ENCODE data around the gene SELENON.

The SELENON gene

DNA sequence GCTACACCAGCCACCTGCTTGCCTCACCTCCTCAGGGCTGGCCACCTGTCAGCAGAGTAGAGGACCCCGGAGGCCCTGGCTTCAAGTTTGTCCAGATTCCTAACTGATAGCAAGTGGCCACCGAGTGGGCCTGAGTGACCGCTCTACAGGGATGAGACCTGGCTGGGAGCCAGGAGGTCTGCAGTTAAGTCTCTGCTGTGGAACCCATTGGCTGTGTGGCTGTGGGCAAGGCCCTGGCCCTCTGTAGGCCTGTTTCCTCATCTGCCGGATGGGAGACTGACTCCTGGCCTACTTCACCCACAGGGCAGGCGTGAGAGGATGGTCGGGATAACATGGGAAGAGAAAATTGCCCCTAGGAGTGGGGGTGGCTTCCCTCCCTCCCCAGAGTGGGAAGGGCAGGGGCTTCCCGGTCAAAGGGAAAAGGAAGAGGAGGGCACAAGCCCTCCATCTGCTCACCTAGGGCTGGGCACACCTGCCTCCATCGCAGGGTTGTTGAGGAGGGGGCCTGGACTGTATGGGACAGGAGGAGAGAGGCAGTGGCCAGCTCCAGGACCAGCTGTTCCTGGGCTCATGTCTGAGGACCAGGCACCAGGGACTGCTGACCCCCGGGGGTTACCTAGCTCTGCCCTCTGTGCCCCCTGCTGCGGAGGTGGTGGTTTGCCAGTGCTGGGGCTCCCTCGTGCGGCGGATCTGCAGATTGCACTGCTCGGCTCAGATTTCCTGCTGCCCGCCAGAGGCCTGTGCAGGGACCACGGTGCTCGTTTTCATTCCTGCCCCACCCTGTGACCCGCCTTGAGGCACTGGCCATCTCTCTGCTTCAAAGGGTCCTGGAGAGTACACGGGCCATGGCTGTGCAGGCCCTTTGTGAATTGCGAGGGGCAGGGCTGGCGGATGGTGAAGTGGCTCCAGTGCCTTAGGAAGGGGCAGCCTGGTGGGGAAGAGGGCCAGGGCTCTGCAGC lies 10.6 kb downstream of the SELENON start:
- Histone ChIP-seq H3K9me3 (ENCODE audit: control insufficient read depth, low read length) (no peaks in the 10 kb centered on the region), H3K36me3 (ENCODE audit: control insufficient read depth, insufficient read depth, low read length) (peaks cover 27% of the 10 kb centered on the region), H3K4me3 (ENCODE audit: insufficient read depth, low read depth, low read length, poor library complexity, severe bottlenecking) (no peak overlapping the region), H3K27ac (ENCODE audit: insufficient read depth, low read length, poor library complexity, severe bottlenecking) (no peak overlapping the region), H3K27me3 (replicated peaks; ENCODE audit: control insufficient read depth, insufficient read depth, low read length, poor library complexity, severe bottlenecking) (no peaks in the 10 kb centered on the region), H3K4me1 (ENCODE audit: control insufficient read depth, insufficient read depth, low read length, poor library complexity, severe bottlenecking) (peaks cover 6% of the 10 kb centered on the region)
- peak; percentile 50 to 68 (median 53) for DNase-seq

DNA sequence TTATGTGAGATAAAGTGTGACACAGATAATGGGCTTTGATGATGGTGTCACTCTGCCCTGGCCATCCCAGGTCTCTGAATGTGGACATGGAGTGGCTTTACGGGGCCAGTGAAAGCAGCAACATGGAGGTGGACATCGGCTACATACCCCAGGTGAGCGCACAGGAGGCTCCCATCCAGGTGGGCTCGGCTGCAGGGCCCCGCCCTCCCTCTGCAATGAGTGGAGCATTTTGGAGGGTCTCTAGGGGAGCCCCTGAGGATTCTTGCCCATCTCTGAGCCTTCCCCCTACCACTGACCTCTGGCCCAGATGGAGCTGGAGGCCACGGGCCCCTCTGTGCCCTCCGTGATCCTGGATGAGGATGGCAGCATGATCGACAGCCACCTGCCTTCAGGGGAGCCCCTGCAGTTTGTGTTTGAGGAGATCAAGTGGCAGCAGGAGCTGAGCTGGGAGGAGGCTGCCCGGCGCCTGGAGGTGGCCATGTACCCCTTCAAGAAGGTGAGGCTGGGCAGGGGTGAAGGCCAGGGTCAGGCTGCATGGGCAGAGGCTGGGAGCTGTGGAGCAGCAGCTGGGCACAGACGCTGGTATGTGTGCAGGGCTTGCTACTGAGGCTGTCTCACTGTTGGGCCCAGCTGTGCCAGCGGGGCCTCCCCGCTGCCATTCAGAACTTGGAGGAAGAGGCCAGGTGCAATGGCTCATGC lies 11.5 kb downstream of the SELENON start:
- peaks cover 24% of the 10 kb centered on the region for H3K36me3 ChIP-seq (ENCODE audit: control insufficient read depth, insufficient read depth, low read length)

DNA sequence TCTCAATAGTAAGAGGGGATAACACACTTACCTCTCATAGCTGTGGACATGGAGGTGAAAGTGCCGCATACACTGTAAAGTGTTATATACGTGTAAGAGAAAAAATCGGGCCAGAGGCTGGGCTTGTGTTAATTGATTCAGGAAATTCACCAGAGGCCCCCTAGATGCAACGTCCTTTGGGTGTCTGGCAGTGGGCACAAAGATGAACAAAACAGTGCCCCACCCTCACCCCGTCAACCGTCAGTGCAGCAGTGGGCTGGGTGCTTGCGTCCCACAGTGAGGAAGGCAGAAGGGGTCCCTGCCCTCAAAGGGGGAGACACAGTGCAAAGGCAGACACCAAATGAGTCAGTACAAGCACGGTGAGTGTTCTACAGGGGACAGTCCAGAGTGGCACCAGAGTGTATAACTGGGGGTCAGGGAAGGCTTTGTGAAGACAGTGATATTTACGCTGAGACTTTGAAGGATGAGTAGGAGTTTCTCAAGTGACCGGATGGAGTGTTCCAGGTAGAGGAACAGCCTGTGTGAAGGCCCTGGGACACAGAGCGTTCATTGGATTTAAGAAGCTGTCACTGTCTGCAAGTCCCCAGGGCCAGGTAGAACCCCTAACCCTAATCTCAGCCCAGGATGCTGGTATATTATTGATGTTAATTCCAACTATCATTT lies 13.2 kb downstream of the SELENON start:
- H3K36me3 ChIP-seq (ENCODE audit: control insufficient read depth, insufficient read depth, low read length) = peaks cover 19% of the 10 kb centered on the region
- no peak overlapping the region for H3K27ac ChIP-seq (ENCODE audit: insufficient read depth, low read length, poor library complexity, severe bottlenecking)
- H3K4me1 ChIP-seq (ENCODE audit: control insufficient read depth, insufficient read depth, low read length, poor library complexity, severe bottlenecking) = peaks cover 6% of the 10 kb centered on the region
- H3K27me3 ChIP-seq (replicated peaks; ENCODE audit: control insufficient read depth, insufficient read depth, low read length, poor library complexity, severe bottlenecking) = no peaks in the 10 kb centered on the region
- no peaks in the 10 kb centered on the region for H3K9me3 ChIP-seq (ENCODE audit: control insufficient read depth, low read length)
- H3K4me3 ChIP-seq (ENCODE audit: insufficient read depth, low read depth, low read length, poor library complexity, severe bottlenecking) = no peak overlapping the region
- DNase-seq = no peak

More for the DNA sequence above, 11.5 kb downstream of the SELENON start:
- no peak for DNase-seq
- H3K4me3 ChIP-seq (ENCODE audit: insufficient read depth, low read depth, low read length, poor library complexity, severe bottlenecking) = no peak overlapping the region
- no peaks in the 10 kb centered on the region for H3K27me3 ChIP-seq (replicated peaks; ENCODE audit: control insufficient read depth, insufficient read depth, low read length, poor library complexity, severe bottlenecking)
- H3K4me1 ChIP-seq (ENCODE audit: control insufficient read depth, insufficient read depth, low read length, poor library complexity, severe bottlenecking) = peaks cover 6% of the 10 kb centered on the region
- no peak overlapping the region for H3K27ac ChIP-seq (ENCODE audit: insufficient read depth, low read length, poor library complexity, severe bottlenecking)
- H3K9me3 ChIP-seq (ENCODE audit: control insufficient read depth, low read length) = no peaks in the 10 kb centered on the region

DNA sequence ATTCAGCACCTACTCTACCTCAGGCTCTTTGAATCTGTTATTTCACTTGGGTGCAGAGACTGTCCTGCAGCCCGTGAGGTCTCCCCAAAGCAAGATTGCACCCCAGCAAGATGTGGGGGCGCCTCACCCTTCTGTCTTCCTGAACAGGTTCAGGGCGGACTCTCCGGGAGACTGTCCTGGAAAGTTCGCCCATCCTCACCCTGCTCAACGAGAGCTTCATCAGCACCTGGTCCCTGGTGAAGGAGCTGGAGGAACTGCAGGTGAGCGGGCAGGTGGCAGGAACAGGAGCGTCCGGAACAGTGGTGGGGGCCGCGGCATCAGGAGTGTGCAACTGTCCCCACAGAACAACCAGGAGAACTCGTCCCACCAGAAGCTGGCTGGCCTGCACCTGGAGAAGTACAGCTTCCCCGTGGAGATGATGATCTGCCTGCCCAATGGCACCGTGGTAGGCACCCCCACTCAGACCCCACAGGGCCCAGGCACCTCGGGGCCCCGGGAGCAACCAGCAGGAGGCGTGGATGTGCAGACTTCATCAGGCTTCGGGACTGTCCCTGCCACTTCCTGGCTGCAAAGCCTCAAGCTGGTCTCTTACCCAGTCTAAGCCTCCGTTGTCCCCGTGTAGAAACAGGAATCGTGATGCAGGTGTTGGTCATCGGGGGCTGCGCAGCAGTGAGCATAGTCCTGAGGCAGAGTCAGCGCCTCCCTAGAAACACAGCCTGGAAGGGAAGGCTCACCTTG lies 13.9 kb downstream of the SELENON start:
- Histone ChIP-seq H3K27me3 (replicated peaks; ENCODE audit: control insufficient read depth, insufficient read depth, low read length, poor library complexity, severe bottlenecking) (no peaks in the 10 kb centered on the region), H3K27ac (ENCODE audit: insufficient read depth, low read length, poor library complexity, severe bottlenecking) (no peak overlapping the region), H3K9me3 (ENCODE audit: control insufficient read depth, low read length) (no peaks in the 10 kb centered on the region), H3K36me3 (ENCODE audit: control insufficient read depth, insufficient read depth, low read length) (peaks cover 19% of the 10 kb centered on the region), H3K4me1 (ENCODE audit: control insufficient read depth, insufficient read depth, low read length, poor library complexity, severe bottlenecking) (peaks cover 7% of the 10 kb centered on the region), H3K4me3 (ENCODE audit: insufficient read depth, low read depth, low read length, poor library complexity, severe bottlenecking) (no peak overlapping the region)
- no peak for DNase-seq

GRCh38 chr1:25814549-25815087 lies 14.6 kb downstream of the SELENON start:
- H3K4me3 ChIP-seq (ENCODE audit: insufficient read depth, low read depth, low read length, poor library complexity, severe bottlenecking) = no peak overlapping the region
- peaks cover 14% of the 10 kb centered on the region for H3K36me3 ChIP-seq (ENCODE audit: control insufficient read depth, insufficient read depth, low read length)
- H3K9me3 ChIP-seq (ENCODE audit: control insufficient read depth, low read length) = no peaks in the 10 kb centered on the region
- DNase-seq = no peak
- H3K27ac ChIP-seq (ENCODE audit: insufficient read depth, low read length, poor library complexity, severe bottlenecking) = no peak overlapping the region
- no peaks in the 10 kb centered on the region for H3K27me3 ChIP-seq (replicated peaks; ENCODE audit: control insufficient read depth, insufficient read depth, low read length, poor library complexity, severe bottlenecking)
- peaks cover 14% of the 10 kb centered on the region for H3K4me1 ChIP-seq (ENCODE audit: control insufficient read depth, insufficient read depth, low read length, poor library complexity, severe bottlenecking)

DNA sequence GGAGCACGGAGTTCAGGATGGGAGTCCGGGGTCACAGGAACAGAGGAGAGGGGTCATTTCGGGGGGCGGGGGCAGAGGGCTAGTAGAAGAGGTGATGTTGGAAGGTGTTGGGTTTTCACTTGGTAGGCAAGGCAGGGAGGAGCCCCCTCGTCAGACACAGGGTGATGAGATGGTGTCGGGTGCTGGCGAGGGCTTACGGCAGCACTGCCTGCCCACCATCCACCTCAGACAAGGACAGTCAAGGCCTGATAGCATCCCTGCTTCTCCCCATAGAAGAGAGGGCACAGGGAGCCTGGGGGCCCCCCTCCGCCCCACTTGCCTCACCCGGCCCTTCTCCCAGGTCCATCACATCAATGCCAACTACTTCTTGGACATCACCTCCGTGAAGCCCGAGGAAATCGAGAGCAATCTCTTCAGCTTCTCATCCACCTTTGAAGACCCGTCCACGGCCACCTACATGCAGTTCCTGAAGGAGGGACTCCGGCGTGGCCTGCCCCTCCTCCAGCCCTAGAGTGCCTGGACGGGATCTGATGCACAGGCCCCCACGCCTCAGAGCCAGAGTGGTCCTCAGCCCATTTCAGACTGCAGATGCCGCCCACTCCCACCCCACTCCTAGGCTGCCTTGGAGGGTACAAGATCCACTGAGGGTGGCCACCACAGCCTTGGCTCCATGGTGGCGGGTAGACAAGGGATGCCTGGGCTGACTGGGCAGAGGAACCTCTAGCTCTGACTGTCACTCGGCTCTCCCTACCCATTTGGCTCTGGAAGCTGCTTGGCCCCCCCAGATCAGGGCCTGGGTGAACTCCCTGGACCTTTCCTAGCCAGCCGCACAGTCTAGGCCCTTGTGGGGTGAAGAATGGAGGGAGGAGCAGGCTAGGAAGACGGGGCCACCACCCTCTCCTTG lies 15.5 kb downstream of the SELENON start:
- DNase-seq = no peak
- Histone ChIP-seq H3K36me3 (ENCODE audit: control insufficient read depth, insufficient read depth, low read length) (peaks cover 10% of the 10 kb centered on the region), H3K27me3 (replicated peaks; ENCODE audit: control insufficient read depth, insufficient read depth, low read length, poor library complexity, severe bottlenecking) (no peaks in the 10 kb centered on the region), H3K9me3 (ENCODE audit: control insufficient read depth, low read length) (no peaks in the 10 kb centered on the region), H3K27ac (ENCODE audit: insufficient read depth, low read length, poor library complexity, severe bottlenecking) (no peak overlapping the region), H3K4me1 (ENCODE audit: control insufficient read depth, insufficient read depth, low read length, poor library complexity, severe bottlenecking) (peaks cover 15% of the 10 kb centered on the region), H3K4me3 (ENCODE audit: insufficient read depth, low read depth, low read length, poor library complexity, severe bottlenecking) (no peak overlapping the region)

GRCh38 chr1:25816112-25816718 lies 16.2 kb downstream of the SELENON start:
- Histone ChIP-seq H3K4me3 (ENCODE audit: insufficient read depth, low read depth, low read length, poor library complexity, severe bottlenecking) (no peak overlapping the region), H3K36me3 (ENCODE audit: control insufficient read depth, insufficient read depth, low read length) (peaks cover 10% of the 10 kb centered on the region), H3K9me3 (ENCODE audit: control insufficient read depth, low read length) (no peaks in the 10 kb centered on the region), H3K4me1 (ENCODE audit: control insufficient read depth, insufficient read depth, low read length, poor library complexity, severe bottlenecking) (peaks cover 16% of the 10 kb centered on the region), H3K27ac (ENCODE audit: insufficient read depth, low read length, poor library complexity, severe bottlenecking) (no peak overlapping the region), H3K27me3 (replicated peaks; ENCODE audit: control insufficient read depth, insufficient read depth, low read length, poor library complexity, severe bottlenecking) (no peaks in the 10 kb centered on the region)
- no peak for DNase-seq

DNA sequence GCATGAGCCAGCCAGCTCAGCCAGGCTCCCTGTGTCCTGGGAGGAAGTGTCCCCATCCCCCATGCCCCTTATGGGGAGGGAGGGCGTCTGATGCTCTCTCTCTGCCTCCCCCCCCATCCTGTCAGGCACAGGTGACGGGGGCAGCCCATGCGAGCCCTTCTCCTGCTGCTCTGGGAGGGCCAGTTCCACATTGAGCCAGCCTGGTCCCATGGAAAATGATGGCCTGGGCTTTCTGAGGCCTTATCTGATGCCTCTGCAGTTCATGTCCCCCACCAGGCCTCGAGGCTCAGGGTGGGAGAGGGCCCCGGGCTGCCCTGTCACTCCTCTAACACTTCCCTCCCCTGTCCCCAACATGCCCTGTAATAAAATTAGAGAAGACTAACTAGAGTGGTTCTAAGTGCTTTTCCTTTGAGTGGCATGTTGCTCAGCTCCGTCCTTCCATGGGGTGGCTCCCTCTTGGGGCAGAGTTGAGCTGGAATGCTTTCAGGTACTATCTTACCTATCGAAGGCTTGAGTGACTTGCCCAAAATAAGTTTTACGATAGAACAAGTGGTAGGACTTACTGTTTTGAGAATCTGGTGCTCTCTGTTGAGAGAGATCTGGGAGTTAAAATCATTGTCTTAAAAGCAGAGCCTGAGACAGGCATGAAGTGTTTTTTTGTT lies 18.0 kb downstream of the SELENON start:
- no peak for DNase-seq
- peaks cover 10% of the 10 kb centered on the region for H3K36me3 ChIP-seq (ENCODE audit: control insufficient read depth, insufficient read depth, low read length)
- peaks cover 24% of the 10 kb centered on the region for H3K4me1 ChIP-seq (ENCODE audit: control insufficient read depth, insufficient read depth, low read length, poor library complexity, severe bottlenecking)
- H3K27me3 ChIP-seq (replicated peaks; ENCODE audit: control insufficient read depth, insufficient read depth, low read length, poor library complexity, severe bottlenecking) = no peaks in the 10 kb centered on the region
- H3K4me3 ChIP-seq (ENCODE audit: insufficient read depth, low read depth, low read length, poor library complexity, severe bottlenecking) = no peak overlapping the region
- no peak overlapping the region for H3K27ac ChIP-seq (ENCODE audit: insufficient read depth, low read length, poor library complexity, severe bottlenecking)
- H3K9me3 ChIP-seq (ENCODE audit: control insufficient read depth, low read length) = no peaks in the 10 kb centered on the region
